C4-2B (cell line): Measurements from ENCODE around the gene ADCY1.

Experiments used
- H3K27ac ChIP-seq: fragments of 450-650 bp; 2 replicates; pipeline ENCODE4 v1.5.1; 2017
- CTCF ChIP-seq: fragments of 450-650 bp; conservative IDR thresholded peaks from 2 replicates; pipeline ENCODE4 v1.5.1; 2017; ENCODE audit warnings: mild to moderate bottlenecking
- ZFX ChIP-seq: fragments of 450-650 bp; IDR thresholded peaks from 2 replicates; pipeline ENCODE4 v1.6.1; 2017

ADCY1 gene

DNA sequence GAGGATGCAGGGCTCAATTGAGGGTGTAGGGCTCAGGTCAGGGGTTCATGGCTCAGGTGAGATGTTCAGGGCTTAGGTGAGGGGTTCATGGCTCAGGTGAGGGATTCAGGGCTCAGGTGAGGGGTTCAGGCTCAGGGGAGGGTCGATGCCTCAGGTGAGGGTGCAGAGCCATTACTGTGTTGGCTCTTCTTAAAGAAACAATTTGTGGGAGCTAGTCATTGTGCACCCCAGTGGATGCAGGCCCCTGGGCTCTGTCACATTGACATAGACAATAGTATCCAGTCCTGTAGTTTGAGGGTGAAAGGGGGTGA lies 86.7 kb downstream of the ADCY1 start:
- TF ChIP-seq ZFX: no peak
- TF ChIP-seq CTCF: no peak

GRCh38 chr7:45661302-45661995 lies 87.3 kb downstream of the ADCY1 start:
- H3K27ac ChIP-seq: no peak overlapping the region
- TF ChIP-seq CTCF (no peak), ZFX (no peak)

More for the DNA sequence above, 86.7 kb downstream of the ADCY1 start:
- H3K27ac ChIP-seq: no peak overlapping the region

DNA sequence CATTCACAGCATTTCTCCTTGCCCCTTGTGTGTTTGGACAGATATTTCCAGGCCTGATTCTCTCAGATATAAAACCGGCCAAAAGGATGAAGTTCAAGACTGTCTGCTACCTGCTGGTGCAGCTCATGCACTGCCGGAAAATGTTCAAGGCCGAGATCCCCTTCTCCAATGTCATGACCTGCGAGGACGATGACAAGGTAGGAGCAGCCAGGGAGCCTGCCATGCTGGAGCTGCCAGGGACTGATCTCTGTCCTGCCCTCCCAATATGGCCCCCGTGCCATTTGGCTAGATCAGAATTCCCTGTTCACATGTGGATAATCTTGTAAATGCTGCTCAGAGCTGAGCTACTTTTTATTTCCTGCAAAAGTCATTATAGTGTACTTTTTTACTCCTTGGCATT lies 87.8 kb downstream of the ADCY1 start:
- H3K27ac ChIP-seq: no peak overlapping the region
- TF ChIP-seq CTCF: no peak
- TF ChIP-seq ZFX: no peak

GRCh38 chr7:45662540-45663166 lies 88.5 kb downstream of the ADCY1 start:
- no peak overlapping the region for H3K27ac ChIP-seq
- TF ChIP-seq CTCF: no peak
- TF ChIP-seq ZFX: no peak

- TF ChIP-seq ZFX (no peak), CTCF (peak; percentile 97)
- no peak overlapping the region for H3K27ac ChIP-seq
Measured at GRCh38 chr7:45663167-45663921, 89.2 kb downstream of the ADCY1 start.

- TF ChIP-seq ZFX (no peak), CTCF (no peak)
Measured at GRCh38 chr7:45663965-45664633, 89.9 kb downstream of the ADCY1 start.

DNA sequence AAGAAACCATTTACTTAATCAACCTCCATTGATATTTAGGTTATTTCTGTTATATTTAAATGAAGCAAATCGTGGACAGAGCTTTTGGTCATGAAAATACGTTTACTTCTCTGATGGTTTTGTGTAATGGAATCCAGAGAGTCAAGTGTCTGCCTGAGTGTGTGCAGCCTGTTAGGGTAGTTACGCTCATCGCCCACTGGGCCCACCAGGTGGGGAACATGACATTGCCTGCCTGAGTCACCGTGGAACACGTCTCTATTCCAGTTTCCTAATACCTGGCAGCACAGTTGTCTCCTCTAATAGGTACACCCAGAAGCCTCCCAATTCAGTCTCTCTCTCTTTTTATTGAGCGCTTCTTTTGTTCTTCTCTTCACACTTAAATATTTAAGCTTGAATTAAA lies 91.0 kb downstream of the ADCY1 start:
- TF ChIP-seq CTCF: no peak
- TF ChIP-seq ZFX: no peak
- no peak overlapping the region for H3K27ac ChIP-seq

More at GRCh38 chr7:45663965-45664633, 89.9 kb downstream of the ADCY1 start:
- H3K27ac ChIP-seq: no peak overlapping the region
